Nephron (organoid): Measurements from ENCODE around the gene CEMIP2.

Source experiments
- H3K27ac Mint-ChIP-seq, 3 experiments: 2 replicates each; pipeline ENCODE4 v1.8.0; 2020; ENCODE audit warnings: mixed read lengths in 3 of 3, mild to moderate bottlenecking in 2 of 3, moderate library complexity in 1 of 3
- H3K27me3 Mint-ChIP-seq: 2 replicates; pipeline ENCODE4 v1.8.0; 2021; ENCODE audit warnings: low read depth, mild to moderate bottlenecking, moderate library complexity, mixed read lengths
- H3K36me3 Mint-ChIP-seq: 2 replicates; pipeline ENCODE4 v1.8.0; 2020; ENCODE audit warnings: low read depth, mixed read lengths
- H3K4me1 Mint-ChIP-seq: 2 replicates; pipeline ENCODE4 v1.8.0; 2020; ENCODE audit warnings: mixed read lengths
- H3K4me3 Mint-ChIP-seq, 3 experiments: 2 replicates each; pipeline ENCODE4 v1.8.0; 2020; ENCODE audit warnings: mild to moderate bottlenecking in 3 of 3, mixed read lengths in 3 of 3, moderate library complexity in 2 of 3
- H3K9me3 Mint-ChIP-seq: 2 replicates; pipeline ENCODE4 v1.8.0; 2020; ENCODE audit warnings: mixed read lengths
- TF ChIP-seq, protein P1 (sequence below), 3 experiments: fragments of 200-600 bp; sonication (generic); IDR thresholded peaks; one replicate each; pipeline ENCODE4 v1.5.0; 2021; ENCODE audit warnings: antibody characterized with exemption in 3 of 3; ENCODE audit not compliant: unreplicated experiment in 3 of 3

CEMIP2 gene

DNA sequence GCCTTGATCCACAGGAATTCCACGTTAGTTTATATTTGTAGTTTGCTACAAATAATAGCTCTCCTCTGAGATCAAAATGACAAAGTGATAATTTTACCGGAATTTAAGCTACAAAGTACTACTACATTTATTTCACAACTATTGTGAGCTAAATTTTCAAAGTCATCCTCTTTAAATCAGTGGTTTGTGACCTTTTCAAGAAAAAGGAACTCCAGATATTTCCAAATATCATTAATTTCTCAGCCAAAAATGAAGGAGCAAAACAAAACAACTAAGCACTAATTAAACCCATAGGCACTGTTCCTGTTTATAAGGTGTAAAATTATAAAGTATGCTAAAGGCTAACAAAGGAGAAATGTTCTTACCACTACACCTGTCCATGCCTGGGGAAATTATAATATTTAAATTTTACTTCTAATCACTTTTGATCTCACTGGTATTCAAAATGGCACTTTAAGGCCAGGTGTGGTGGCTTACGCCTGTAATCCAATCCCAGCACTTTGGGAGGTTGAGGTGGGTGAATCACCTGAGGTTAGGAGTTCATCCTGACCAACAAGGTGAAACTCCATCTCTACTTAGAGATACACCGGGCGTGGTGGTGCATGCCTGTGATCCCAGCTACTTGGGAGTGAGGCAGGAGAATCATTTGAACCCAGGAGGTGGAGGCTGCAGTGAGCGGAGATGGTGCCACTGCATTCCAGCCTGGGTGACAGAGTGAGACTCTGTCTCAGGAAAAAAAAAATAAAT lies 77.5 kb downstream of the CEMIP2 start:
- TF ChIP-seq, protein P1, sequence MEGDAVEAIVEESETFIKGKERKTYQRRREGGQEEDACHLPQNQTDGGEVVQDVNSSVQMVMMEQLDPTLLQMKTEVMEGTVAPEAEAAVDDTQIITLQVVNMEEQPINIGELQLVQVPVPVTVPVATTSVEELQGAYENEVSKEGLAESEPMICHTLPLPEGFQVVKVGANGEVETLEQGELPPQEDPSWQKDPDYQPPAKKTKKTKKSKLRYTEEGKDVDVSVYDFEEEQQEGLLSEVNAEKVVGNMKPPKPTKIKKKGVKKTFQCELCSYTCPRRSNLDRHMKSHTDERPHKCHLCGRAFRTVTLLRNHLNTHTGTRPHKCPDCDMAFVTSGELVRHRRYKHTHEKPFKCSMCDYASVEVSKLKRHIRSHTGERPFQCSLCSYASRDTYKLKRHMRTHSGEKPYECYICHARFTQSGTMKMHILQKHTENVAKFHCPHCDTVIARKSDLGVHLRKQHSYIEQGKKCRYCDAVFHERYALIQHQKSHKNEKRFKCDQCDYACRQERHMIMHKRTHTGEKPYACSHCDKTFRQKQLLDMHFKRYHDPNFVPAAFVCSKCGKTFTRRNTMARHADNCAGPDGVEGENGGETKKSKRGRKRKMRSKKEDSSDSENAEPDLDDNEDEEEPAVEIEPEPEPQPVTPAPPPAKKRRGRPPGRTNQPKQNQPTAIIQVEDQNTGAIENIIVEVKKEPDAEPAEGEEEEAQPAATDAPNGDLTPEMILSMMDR (IDR thresholded peaks at IDR 0.05; ENCODE audit: unreplicated experiment in 3 of 3): no peak
- Mint-ChIP-seq H3K4me3 (no peak overlapping the region), H3K27ac (no peak overlapping the region), H3K27me3 (no peaks in the 10 kb centered on the region), H3K36me3 (peaks cover 44% of the 10 kb centered on the region), H3K9me3 (no peaks in the 10 kb centered on the region), H3K4me1 (peaks cover 6% of the 10 kb centered on the region)

DNA sequence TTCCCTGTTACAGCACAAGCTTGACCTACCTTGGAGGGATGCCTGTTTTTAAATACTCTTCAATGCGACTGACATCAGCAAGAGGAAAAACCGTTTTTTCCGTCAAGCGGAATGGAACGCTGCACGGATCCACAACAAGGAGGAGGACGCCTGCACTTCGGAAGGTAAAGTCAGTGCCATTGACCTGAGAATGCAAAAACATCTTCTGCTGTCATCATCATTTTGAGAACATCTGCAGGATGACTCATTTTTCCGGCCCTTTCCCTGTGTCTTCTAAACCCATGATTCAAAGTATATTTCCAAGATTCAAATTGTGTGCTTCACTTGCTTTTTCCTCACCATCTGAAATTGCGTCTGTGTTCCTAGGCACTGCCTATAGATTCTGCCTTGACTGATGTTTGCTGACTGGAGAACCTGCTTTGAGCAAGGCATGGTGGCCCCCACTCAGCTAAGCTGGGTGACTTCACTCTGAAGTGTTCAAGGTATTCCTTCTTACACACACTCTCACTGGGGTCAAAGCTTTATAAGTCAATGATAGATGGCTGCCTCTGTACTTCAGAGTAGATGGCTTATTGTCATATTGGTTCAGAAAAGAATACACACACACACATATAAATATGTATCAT lies 78.1 kb downstream of the CEMIP2 start:
- peaks cover 6% of the 10 kb centered on the region for H3K4me1 Mint-ChIP-seq
- H3K4me3 Mint-ChIP-seq: no peak overlapping the region
- peaks cover 44% of the 10 kb centered on the region for H3K36me3 Mint-ChIP-seq
- TF ChIP-seq, protein P1 (IDR thresholded peaks at IDR 0.05; ENCODE audit: unreplicated experiment in 3 of 3): no peak
- no peaks in the 10 kb centered on the region for H3K9me3 Mint-ChIP-seq
- no peak overlapping the region for H3K27ac Mint-ChIP-seq
- no peaks in the 10 kb centered on the region for H3K27me3 Mint-ChIP-seq

DNA sequence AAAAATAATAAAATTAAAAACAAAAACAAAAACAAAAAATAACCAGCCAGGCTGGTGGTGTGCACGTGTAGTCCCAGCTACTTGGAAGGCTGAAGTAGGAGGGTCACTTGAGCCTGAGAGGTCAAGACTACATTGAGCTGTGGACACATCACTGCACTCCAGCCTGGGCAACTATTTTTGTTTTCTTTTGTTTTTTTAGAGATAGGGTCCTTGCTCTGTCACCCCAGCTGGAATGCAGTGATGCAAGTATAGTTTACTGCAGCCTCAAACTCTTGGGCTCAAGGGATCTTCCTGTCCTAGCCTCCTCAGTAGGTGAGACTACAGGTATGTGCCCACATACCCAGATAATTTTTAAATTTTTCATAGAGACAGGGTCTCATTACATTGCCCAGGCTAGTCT lies 80.6 kb downstream of the CEMIP2 start:
- Mint-ChIP-seq H3K27ac (no peak overlapping the region), H3K27me3 (no peaks in the 10 kb centered on the region), H3K4me1 (peaks cover 16% of the 10 kb centered on the region), H3K4me3 (no peak overlapping the region), H3K9me3 (no peaks in the 10 kb centered on the region), H3K36me3 (peaks cover 33% of the 10 kb centered on the region)
- TF ChIP-seq, protein P1 (IDR thresholded peaks at IDR 0.05; ENCODE audit: unreplicated experiment in 3 of 3): no peak

DNA sequence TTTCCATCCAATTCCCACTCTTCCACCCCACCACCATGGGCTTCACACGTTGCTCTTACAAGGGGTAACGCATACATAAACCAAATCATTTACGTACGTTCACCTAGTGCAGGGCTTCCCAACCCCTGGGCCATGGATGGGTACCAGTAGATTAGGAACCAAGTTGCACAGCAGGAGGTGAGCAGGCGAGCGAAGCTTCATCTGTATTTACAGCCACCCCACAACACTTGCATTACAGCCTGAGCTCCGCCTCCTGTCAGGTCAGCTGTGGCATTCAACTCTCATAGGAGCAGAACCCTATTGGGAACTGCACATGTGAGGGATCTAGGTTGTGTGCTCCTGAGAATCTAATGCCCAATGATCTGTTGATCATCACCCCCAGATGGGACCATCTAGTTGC lies 82.3 kb downstream of the CEMIP2 start:
- H3K4me3 Mint-ChIP-seq: no peak overlapping the region
- peaks cover 24% of the 10 kb centered on the region for H3K4me1 Mint-ChIP-seq
- TF ChIP-seq, protein P1 (IDR thresholded peaks at IDR 0.05; ENCODE audit: unreplicated experiment in 3 of 3): no peak
- H3K27ac Mint-ChIP-seq: no peak overlapping the region
- H3K27me3 Mint-ChIP-seq: no peaks in the 10 kb centered on the region
- H3K9me3 Mint-ChIP-seq: no peaks in the 10 kb centered on the region
- H3K36me3 Mint-ChIP-seq: peaks cover 28% of the 10 kb centered on the region

DNA sequence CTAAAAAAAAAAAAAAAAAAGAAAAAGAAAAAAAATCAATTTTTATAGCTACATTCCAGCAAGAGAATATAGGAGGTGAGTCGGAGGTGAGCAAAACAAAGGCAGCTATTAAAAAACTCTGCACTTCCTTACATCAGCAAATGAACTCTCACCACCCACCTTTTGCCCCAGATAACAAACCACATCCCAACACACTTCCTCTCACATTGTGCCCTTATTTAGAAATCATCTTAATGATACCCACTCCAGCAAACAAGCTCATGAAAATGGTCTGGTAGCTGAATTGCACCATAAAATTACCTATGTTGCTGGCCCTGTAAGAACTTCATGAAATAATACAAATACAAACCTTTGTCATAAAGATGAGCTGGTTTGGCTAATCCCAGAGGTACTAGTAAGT lies 82.9 kb downstream of the CEMIP2 start:
- H3K27ac Mint-ChIP-seq: no peak overlapping the region
- H3K4me3 Mint-ChIP-seq: no peak overlapping the region
- peaks cover 24% of the 10 kb centered on the region for H3K36me3 Mint-ChIP-seq
- H3K9me3 Mint-ChIP-seq: no peaks in the 10 kb centered on the region
- TF ChIP-seq, protein P1 (IDR thresholded peaks at IDR 0.05; ENCODE audit: unreplicated experiment in 3 of 3): no peak
- H3K4me1 Mint-ChIP-seq: peaks cover 29% of the 10 kb centered on the region
- H3K27me3 Mint-ChIP-seq: no peaks in the 10 kb centered on the region

DNA sequence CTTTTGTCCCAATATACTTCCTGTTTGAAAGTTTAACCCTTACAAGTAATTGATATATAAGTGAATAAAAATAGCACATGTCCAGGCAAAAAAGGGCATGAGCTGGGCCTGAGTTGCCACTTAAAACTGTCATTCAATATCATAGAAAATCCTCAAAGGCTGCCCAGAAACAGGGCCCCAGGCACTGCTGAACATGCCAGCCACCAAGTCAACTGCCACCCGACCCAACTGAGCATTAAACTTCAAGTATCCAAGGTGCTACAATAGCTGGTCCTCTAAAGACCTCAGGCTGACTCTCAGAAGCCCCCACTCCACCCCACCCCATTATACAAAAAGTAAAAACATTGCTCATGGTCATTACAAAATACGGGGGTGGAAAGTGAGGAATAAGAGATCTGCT lies 83.7 kb downstream of the CEMIP2 start:
- TF ChIP-seq, protein P1 (IDR thresholded peaks at IDR 0.05; ENCODE audit: unreplicated experiment in 3 of 3): no peak
- H3K4me3 Mint-ChIP-seq: no peak overlapping the region
- H3K27me3 Mint-ChIP-seq: no peaks in the 10 kb centered on the region
- no peak overlapping the region for H3K27ac Mint-ChIP-seq
- peaks cover 18% of the 10 kb centered on the region for H3K36me3 Mint-ChIP-seq
- no peaks in the 10 kb centered on the region for H3K9me3 Mint-ChIP-seq
- H3K4me1 Mint-ChIP-seq: peaks cover 38% of the 10 kb centered on the region
